Ureter (tissue), 1 donor: ENCODE results near the gene ELAPOR2. TPM values are rescaled to one million over a fixed set of nuclear protein-coding genes. Genes with fewer than 3 reads are reported as not detected.
"Not testable (repeated sequence)": the region's sequence is repeated elsewhere in the genome, so short reads cannot be mapped to it uniquely, and the experiment has no call there.

Experiments
- DNase-seq: peaks from one replicate; pipeline ENCODE4 v3.0.0-alpha.2; 2020; ENCODE audit warnings: low spot score
- total RNA-seq: library from RNA; stranded (reverse); gene quantifications from one replicate; pipeline ENCODE4 v1.2.4, GENCODE V29; 2023
- donor health status: DM: yes; HTN: yes; CAD: no.

ELAPOR2 gene
- total RNA-seq, 1 donor from 2014 or later = 24.5 TPM

- DNase-seq = not testable (repeated sequence)
These were observed 17.9 kb downstream of the ELAPOR2 start for GRCh38 chr7:87041586-87041985.

GRCh38 chr7:87039691-87040299 is 19.7 kb downstream of the ELAPOR2 start:
- DNase-seq = not testable (repeated sequence)

GRCh38 chr7:87038993-87039690 is 20.3 kb downstream of the ELAPOR2 start:
- no peak for DNase-seq

GRCh38 chr7:87036985-87037384 is 22.5 kb downstream of the ELAPOR2 start:
- DNase-seq = no peak

- DNase-seq = no peak
These were observed 26.7 kb downstream of the ELAPOR2 start for GRCh38 chr7:87032604-87033339.

GRCh38 chr7:87029078-87029477 is 30.4 kb downstream of the ELAPOR2 start:
- no peak for DNase-seq

GRCh38 chr7:87028636-87029035 is 30.8 kb downstream of the ELAPOR2 start:
- no peak for DNase-seq

GRCh38 chr7:87027900-87028299 is 31.6 kb downstream of the ELAPOR2 start:
- no peak for DNase-seq

- DNase-seq = no peak
These were observed 38.2 kb downstream of the ELAPOR2 start for GRCh38 chr7:87021285-87021684.

- DNase-seq = no peak
These were observed 42.8 kb downstream of the ELAPOR2 start for GRCh38 chr7:87016606-87017005.

- no peak for DNase-seq
These were observed 45.6 kb downstream of the ELAPOR2 start for GRCh38 chr7:87013840-87014190.

- no peak for DNase-seq
These were observed 46.2 kb downstream of the ELAPOR2 start for GRCh38 chr7:87013136-87013839.

Other genes starting within 250 kb of the ELAPOR2 start
- 92.4 TPM for gene DMTF1, start 92.8 kb upstream of the ELAPOR2 start, total RNA-seq
- 39.3 TPM for gene TMEM243, start 160.1 kb upstream of the ELAPOR2 start, total RNA-seq